ENCODE data around the gene BCL2. TPM values are rescaled to one million over a fixed set of nuclear protein-coding genes. Genes with fewer than 3 reads are reported as not detected.

Gene BCL2
- total and polyA plus RNA-seq, 9 of the 15 experiments (the other 6 are each of a cell fraction or from before 2014, with no cell fraction given), result 0.10 to 1.1 (median 0.65) TPM

DNA sequence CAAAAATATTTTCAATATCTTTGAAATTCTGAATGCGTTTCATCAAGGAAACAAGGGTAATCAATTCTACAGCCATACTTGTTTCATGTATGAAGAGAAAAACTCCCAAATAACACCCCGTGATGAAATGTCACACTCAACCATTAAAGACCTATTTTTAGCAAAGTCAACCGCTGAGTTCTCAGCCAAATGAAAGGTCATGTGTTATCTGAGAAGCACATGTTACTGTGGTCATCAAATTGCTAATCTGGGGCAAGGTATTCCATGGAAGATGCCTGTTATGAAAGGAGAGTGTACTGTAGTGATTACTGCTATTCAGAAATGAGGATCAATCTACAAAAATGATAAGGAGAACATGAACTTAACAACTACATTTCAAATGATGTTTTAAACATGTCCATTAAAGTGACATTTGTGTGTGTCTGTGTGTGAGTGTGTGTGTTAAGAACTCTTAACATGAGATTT lies 126.7 kb downstream of the BCL2 start (continued):
- TF ChIP-seq, protein P1, sequence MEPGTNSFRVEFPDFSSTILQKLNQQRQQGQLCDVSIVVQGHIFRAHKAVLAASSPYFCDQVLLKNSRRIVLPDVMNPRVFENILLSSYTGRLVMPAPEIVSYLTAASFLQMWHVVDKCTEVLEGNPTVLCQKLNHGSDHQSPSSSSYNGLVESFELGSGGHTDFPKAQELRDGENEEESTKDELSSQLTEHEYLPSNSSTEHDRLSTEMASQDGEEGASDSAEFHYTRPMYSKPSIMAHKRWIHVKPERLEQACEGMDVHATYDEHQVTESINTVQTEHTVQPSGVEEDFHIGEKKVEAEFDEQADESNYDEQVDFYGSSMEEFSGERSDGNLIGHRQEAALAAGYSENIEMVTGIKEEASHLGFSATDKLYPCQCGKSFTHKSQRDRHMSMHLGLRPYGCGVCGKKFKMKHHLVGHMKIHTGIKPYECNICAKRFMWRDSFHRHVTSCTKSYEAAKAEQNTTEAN (CRISPR knock-in tag; IDR thresholded peaks at IDR 0.05), result no peak
- TF ChIP-seq, protein P2, sequence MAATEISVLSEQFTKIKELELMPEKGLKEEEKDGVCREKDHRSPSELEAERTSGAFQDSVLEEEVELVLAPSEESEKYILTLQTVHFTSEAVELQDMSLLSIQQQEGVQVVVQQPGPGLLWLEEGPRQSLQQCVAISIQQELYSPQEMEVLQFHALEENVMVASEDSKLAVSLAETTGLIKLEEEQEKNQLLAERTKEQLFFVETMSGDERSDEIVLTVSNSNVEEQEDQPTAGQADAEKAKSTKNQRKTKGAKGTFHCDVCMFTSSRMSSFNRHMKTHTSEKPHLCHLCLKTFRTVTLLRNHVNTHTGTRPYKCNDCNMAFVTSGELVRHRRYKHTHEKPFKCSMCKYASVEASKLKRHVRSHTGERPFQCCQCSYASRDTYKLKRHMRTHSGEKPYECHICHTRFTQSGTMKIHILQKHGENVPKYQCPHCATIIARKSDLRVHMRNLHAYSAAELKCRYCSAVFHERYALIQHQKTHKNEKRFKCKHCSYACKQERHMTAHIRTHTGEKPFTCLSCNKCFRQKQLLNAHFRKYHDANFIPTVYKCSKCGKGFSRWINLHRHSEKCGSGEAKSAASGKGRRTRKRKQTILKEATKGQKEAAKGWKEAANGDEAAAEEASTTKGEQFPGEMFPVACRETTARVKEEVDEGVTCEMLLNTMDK (IDR thresholded peaks at IDR 0.05; ENCODE audit: borderline replicate concordance, insufficient read depth, low read depth, low read length, poor library complexity, severe bottlenecking), result no peak
- no peak for TF ChIP-seq STAT5A (IDR thresholded peaks at IDR 0.05; ENCODE audit: borderline replicate concordance, low read length)
- no peak for TF ChIP-seq STAT6 (CRISPR knock-in tag; IDR thresholded peaks at IDR 0.05)
- TF ChIP-seq ESRRA (IDR thresholded peaks at IDR 0.05; ENCODE audit: borderline replicate concordance, low read depth), result peak; percentile 64; the same call in 1 of the 2 replicates
- no peak for TF ChIP-seq ZNF583 (CRISPR knock-in tag; IDR thresholded peaks at IDR 0.05)
- TF ChIP-seq, protein P3, sequence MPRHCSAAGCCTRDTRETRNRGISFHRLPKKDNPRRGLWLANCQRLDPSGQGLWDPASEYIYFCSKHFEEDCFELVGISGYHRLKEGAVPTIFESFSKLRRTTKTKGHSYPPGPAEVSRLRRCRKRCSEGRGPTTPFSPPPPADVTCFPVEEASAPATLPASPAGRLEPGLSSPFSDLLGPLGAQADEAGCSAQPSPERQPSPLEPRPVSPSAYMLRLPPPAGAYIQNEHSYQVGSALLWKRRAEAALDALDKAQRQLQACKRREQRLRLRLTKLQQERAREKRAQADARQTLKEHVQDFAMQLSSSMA (CRISPR knock-in tag; IDR thresholded peaks at IDR 0.05), result no peak
- peak; percentile 55 for TF ChIP-seq CBFA2T2 (conservative IDR thresholded peaks at IDR 0.05)
- peak; percentile 28 for TF ChIP-seq MEIS2 (IDR thresholded peaks at IDR 0.05; ENCODE audit: partially characterized antibody)
- TF ChIP-seq ARID1B (IDR thresholded peaks at IDR 0.05), result peak; percentile 67; the same call in 1 of the 2 replicates
- peak; percentile 85; the same call in 1 of the 2 replicates for TF ChIP-seq HDAC2 (IDR thresholded peaks at IDR 0.05)
- no peak for TF ChIP-seq ZNF124 (CRISPR knock-in tag; IDR thresholded peaks at IDR 0.05)
- no peak for TF ChIP-seq NEUROD1 (IDR thresholded peaks at IDR 0.05; ENCODE audit: borderline replicate concordance, low read depth, low read length, partially characterized antibody)
- no peak for TF ChIP-seq RBM34 (IDR thresholded peaks at IDR 0.05; ENCODE audit: borderline replicate concordance, insufficient read depth, low read length)
- TF ChIP-seq YY1 (IDR thresholded peaks at IDR 0.05; ENCODE audit: borderline replicate concordance in 1 of 3, control insufficient read depth in 1 of 3, extremely low read depth in 1 of 3, insufficient read depth in 3 of 3, insufficient read length in 1 of 3, insufficient replicate concordance in 2 of 3, low read depth in 1 of 3, low read length in 2 of 3), result no peak
- TF ChIP-seq, protein P4, sequence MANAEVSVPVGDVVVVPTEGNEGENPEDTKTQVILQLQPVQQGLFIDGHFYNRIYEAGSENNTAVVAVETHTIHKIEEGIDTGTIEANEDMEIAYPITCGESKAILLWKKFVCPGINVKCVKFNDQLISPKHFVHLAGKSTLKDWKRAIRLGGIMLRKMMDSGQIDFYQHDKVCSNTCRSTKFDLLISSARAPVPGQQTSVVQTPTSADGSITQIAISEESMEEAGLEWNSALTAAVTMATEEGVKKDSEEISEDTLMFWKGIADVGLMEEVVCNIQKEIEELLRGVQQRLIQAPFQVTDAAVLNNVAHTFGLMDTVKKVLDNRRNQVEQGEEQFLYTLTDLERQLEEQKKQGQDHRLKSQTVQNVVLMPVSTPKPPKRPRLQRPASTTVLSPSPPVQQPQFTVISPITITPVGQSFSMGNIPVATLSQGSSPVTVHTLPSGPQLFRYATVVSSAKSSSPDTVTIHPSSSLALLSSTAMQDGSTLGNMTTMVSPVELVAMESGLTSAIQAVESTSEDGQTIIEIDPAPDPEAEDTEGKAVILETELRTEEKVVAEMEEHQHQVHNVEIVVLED (CRISPR knock-in tag; IDR thresholded peaks at IDR 0.05), result no peak
- TF ChIP-seq, protein P5, sequence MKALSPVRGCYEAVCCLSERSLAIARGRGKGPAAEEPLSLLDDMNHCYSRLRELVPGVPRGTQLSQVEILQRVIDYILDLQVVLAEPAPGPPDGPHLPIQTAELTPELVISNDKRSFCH (CRISPR knock-in tag; IDR thresholded peaks at IDR 0.05), result no peak
- TF ChIP-seq, protein P5 (tag; IDR thresholded peaks at IDR 0.05), result peak; percentile 84

Data from K562 (cell line).